GDM1 (cell line): Measurements from ENCODE around the gene ADGRD1.
A peak's percentile ranks its signal among the peaks of the same experiment; 100 is the strongest.

Experiments
- DNase-seq: peaks from one replicate; lab custom pipeline; 2025; lab: John Stamatoyannopoulos, UW

Gene ADGRD1

GRCh38 chr12:131090274-131091210 is 136.8 kb downstream of the ADGRD1 start:
- DNase-seq: no peak

GRCh38 chr12:131091413-131091975 is 137.8 kb downstream of the ADGRD1 start:
- no peak for DNase-seq

- DNase-seq: no peak
Measured at GRCh38 chr12:131091976-131092691, 138.4 kb downstream of the ADGRD1 start.

- DNase-seq: peak; percentile 61
Measured at GRCh38 chr12:131092901-131093603, 139.3 kb downstream of the ADGRD1 start.

- no peak for DNase-seq
Measured at GRCh38 chr12:131093604-131093955, 139.9 kb downstream of the ADGRD1 start.

GRCh38 chr12:131093971-131094830 is 140.5 kb downstream of the ADGRD1 start:
- no peak for DNase-seq

GRCh38 chr12:131094831-131095805 is 141.4 kb downstream of the ADGRD1 start:
- no peak for DNase-seq

GRCh38 chr12:131095826-131096680 is 142.3 kb downstream of the ADGRD1 start:
- no peak for DNase-seq

- no peak for DNase-seq
Measured at GRCh38 chr12:131096681-131097181, 143.0 kb downstream of the ADGRD1 start.

- DNase-seq: no peak
Measured at GRCh38 chr12:131097202-131098177, 143.8 kb downstream of the ADGRD1 start.

GRCh38 chr12:131098178-131098981 is 144.7 kb downstream of the ADGRD1 start:
- no peak for DNase-seq

- no peak for DNase-seq
Measured at GRCh38 chr12:131100031-131100674, 146.4 kb downstream of the ADGRD1 start.

GRCh38 chr12:131101006-131101405 is 147.3 kb downstream of the ADGRD1 start:
- DNase-seq: no peak

- DNase-seq: no peak
Measured at GRCh38 chr12:131101703-131102492, 148.2 kb downstream of the ADGRD1 start.

- DNase-seq: no peak
Measured at GRCh38 chr12:131102493-131102931, 148.8 kb downstream of the ADGRD1 start.
